ENCODE results near the gene FMN1.

DNA sequence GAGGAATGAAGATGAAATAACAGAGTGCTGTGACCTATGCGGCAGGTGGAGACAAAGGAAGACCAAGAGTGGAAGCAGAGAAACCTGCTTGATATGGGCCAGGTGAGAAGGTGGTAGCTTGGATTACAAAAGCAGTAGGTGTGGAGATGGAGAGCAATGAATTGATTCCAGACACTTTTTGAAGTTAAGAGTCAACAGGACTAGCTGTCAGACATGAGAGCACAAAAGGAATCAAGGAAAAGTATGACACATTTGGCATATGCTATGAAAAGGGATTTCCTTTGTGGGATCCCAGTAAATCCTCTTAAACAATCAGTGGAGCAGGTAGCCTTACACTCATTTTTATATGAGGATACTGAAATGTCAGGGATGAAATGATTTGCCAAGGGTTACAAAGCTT lies 316.2 kb downstream of the FMN1 start:
- TF ChIP-seq EZH2 (IDR thresholded peaks at IDR 0.05; ENCODE audit: insufficient read depth, poor library complexity, severe bottlenecking) (no peak), EZH2phosphoT487 (IDR thresholded peaks at IDR 0.05; ENCODE audit: insufficient read depth, low read depth) (no peak)
